CD14-positive monocyte (primary cell): ENCODE results near the gene ADCY1. TPM values are rescaled to one million over a fixed set of nuclear protein-coding genes. Genes with fewer than 3 reads are reported as not detected.

ENCODE experiments used
- DNase-seq, 3 donors: peaks; one replicate each; pipeline ENCODE4 v3.0.0-alpha.2; 2011 to 2022
- H2AFZ ChIP-seq: 2 replicates; pipeline ENCODE4 v1.6.0; 2012; ENCODE audit warnings: mild to moderate bottlenecking, low read depth, low read length, inconsistent platforms; ENCODE audit not compliant: insufficient read depth, poor library complexity, severe bottlenecking
- H3K27ac ChIP-seq, 2 donors: 1 replicate in 1 of 2; 2 replicates in 1 of 2; pipeline ENCODE4 v1.5.1; 2012 to 2013; ENCODE audit warnings: low read length in 2 of 2, control low read depth in 1 of 2, inconsistent platforms in 1 of 2, low read depth in 1 of 2, mild to moderate bottlenecking in 1 of 2
- H3K27me3 ChIP-seq, 2 donors: one replicate each; pipeline versions ENCODE4 v1.6.0 to v1.6.1; 2011 to 2013; ENCODE audit warnings: low read length in 2 of 2; ENCODE audit not compliant: control insufficient read depth in 2 of 2, insufficient read depth in 2 of 2
- H3K36me3 ChIP-seq, 2 donors: replicated peaks in 1 of 2; 1 replicate in 1 of 2; 2 replicates in 1 of 2; pipeline versions ENCODE4 v1.5.1 to v1.6.1; 2012 to 2013; ENCODE audit warnings: low read length in 2 of 2, control low read depth in 1 of 2, inconsistent platforms in 1 of 2, mild to moderate bottlenecking in 1 of 2; ENCODE audit not compliant: insufficient read depth in 2 of 2, control insufficient read depth in 1 of 2
- H3K4me1 ChIP-seq, 2 donors: 1 replicate in 1 of 2; 2 replicates in 1 of 2; pipeline versions ENCODE4 v1.5.1 to v1.6.1; 2012 to 2013; ENCODE audit warnings: low read length in 2 of 2, control low read depth in 1 of 2, inconsistent platforms in 1 of 2, mild to moderate bottlenecking in 1 of 2, moderate library complexity in 1 of 2; ENCODE audit not compliant: insufficient read depth in 2 of 2, control insufficient read depth in 1 of 2
- H3K4me2 ChIP-seq: replicated peaks from 2 replicates; pipeline ENCODE3; 2012; ENCODE audit warnings: low read length, moderate library complexity, mild to moderate bottlenecking; ENCODE audit not compliant: poor library complexity, severe bottlenecking; ENCODE audit errors: extremely low read depth
- H3K4me3 ChIP-seq, 3 experiments: fragments of 200-600 bp in 1 of 3; sonication (generic) in 1 of 3; replicated peaks in 1 of 3; 1 replicate in 2 of 3; 2 replicates in 1 of 3; pipeline ENCODE4 v1.5.1; 2011 to 2013; ENCODE audit warnings: low read length in 3 of 3, mild to moderate bottlenecking in 3 of 3, control low read depth in 2 of 3, low read depth in 2 of 3, inconsistent platforms in 1 of 3, moderate library complexity in 1 of 3
- H3K79me2 ChIP-seq: 2 replicates; pipeline ENCODE4 v1.6.0; 2012; ENCODE audit warnings: mild to moderate bottlenecking, control low read depth, inconsistent platforms, low read length, moderate library complexity; ENCODE audit not compliant: insufficient read depth
- H3K9ac ChIP-seq: 2 replicates; pipeline ENCODE4 v1.6.0; 2017; ENCODE audit warnings: low read length, mild to moderate bottlenecking; ENCODE audit not compliant: insufficient read depth, poor library complexity, severe bottlenecking
- H3K9me3 ChIP-seq, 2 donors: replicated peaks in 1 of 2; 1 replicate in 1 of 2; 2 replicates in 1 of 2; pipeline versions ENCODE4 v1.5.1 to v1.6.1; 2012 to 2013; ENCODE audit warnings: low read length in 2 of 2, control low read depth in 1 of 2; ENCODE audit not compliant: control insufficient read depth in 1 of 2, insufficient read depth in 1 of 2
- H4K20me1 ChIP-seq: 2 replicates; pipeline ENCODE4 v1.6.0; 2012; ENCODE audit warnings: mild to moderate bottlenecking, low read length, control low read depth, moderate library complexity; ENCODE audit not compliant: insufficient read depth
- H3K27ac Mint-ChIP-seq, 7 donors: one replicate each; pipeline ENCODE4 v1.8.0; 2020; ENCODE audit warnings: mild to moderate bottlenecking in 7 of 7, mixed read lengths in 7 of 7, moderate library complexity in 6 of 7, inconsistent platforms in 2 of 7
- H3K27me3 Mint-ChIP-seq, 3 donors: one replicate each; pipeline ENCODE4 v1.8.0; 2021 to 2022; ENCODE audit warnings: low read depth in 3 of 3, mild to moderate bottlenecking in 3 of 3, mixed read lengths in 3 of 3, moderate library complexity in 3 of 3, inconsistent platforms in 1 of 3
- H3K36me3 Mint-ChIP-seq, 2 donors: one replicate each; pipeline ENCODE4 v1.8.0; 2020; ENCODE audit warnings: mixed read lengths in 2 of 2, inconsistent platforms in 1 of 2, mild to moderate bottlenecking in 1 of 2
- H3K4me1 Mint-ChIP-seq: one replicate; pipeline ENCODE4 v1.8.0; 2020; ENCODE audit warnings: mild to moderate bottlenecking, mixed read lengths
- H3K4me3 Mint-ChIP-seq, 2 donors: one replicate each; pipeline ENCODE4 v1.8.0; 2020; ENCODE audit warnings: mild to moderate bottlenecking in 2 of 2, mixed read lengths in 2 of 2, moderate library complexity in 1 of 2
- H3K9me3 Mint-ChIP-seq, 7 donors: one replicate each; pipeline ENCODE4 v1.8.0; 2020 to 2022; ENCODE audit warnings: mixed read lengths in 7 of 7, mild to moderate bottlenecking in 6 of 7, moderate library complexity in 6 of 7, inconsistent platforms in 2 of 7
- WGBS: methylation state at CpG from one replicate; pipeline ENCODE4 v1.1.5; 2013; ENCODE audit warnings: missing lambda C conversion rate; ENCODE audit not compliant: insufficient coverage; 5-methylcytosine and 5-hydroxymethylcytosine counted together
- intact Hi-C, 2 donors: fragments of 100-400 bp; cut with micrococcal nuclease; formaldehyde crosslinking; loops; one replicate each; pipeline versions ENCODE4 v1.15.0 to v1.15.1; 2023
- polyA plus RNA-seq, 3 donors: library from polyadenylated mRNA; depleted of rRNA in 1 of 3; unstranded in 2 of 3; stranded (reverse) in 1 of 3; fragments of 300-500 nt in 2 of 3; fragments of >200 nt in 1 of 3; fragmentation: Illumina TruSeq in 2 of 3; gene quantifications; 1 replicate in 2 of 3; 2 replicates in 1 of 3; pipeline ENCODE4 v1.2.3, GENCODE V29; 2012 to 2021
- TF ChIP-seq, protein P1 (sequence below): fragments of 200-600 bp; IDR thresholded peaks from one replicate; pipeline ENCODE4 v1.8.0; 2022; ENCODE audit warnings: antibody characterized with exemption, mild to moderate bottlenecking

The ADCY1 gene
- polyA plus RNA-seq, 3 donors = 0.01 TPM; not detected in 2

DNA sequence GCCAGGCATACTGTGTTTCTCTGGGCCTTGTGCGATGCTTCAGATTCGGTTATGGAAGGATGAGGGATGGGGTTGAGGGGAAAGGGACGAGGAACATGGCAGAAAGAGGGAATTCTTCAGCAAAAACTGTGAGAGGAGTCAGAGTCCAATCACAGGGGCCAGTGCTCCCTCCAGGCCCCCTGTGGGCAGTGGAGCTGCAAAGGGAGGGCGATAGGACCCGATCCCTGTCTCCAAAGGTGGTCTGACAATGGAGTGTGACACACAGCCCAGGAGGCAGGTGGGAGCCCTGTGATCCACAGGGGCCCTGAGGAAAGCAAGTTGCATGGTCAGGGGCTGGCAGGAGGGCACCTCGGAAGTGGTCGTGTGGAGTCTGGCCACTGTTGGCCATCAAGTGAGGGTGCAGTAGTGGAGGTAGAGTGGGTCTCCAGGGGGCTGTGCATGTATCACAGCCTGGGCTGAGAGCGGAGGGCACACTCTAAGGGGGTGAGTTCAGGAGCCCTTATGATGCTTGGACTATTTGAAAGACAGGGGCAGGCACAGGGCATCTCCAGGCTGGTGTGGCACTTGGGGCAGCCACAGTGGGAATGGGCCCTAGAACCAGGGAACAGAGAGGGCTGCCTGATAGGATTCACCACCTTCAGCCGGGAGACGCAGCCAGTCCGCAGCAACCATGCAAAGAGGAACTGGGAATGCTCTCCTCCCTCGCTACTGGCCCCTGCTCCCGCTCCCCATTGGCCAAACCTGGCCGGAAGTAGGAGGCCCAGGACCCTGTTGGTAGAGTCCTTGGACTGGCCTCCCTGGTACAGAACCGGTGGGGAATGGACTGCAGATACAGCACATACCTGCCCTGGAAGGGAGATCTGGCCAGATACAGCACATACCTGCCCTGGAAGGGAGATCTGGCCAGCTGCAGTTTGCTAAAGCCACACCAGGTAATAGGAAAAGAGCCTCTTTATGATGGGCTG lies 115.9 kb downstream of the ADCY1 start:
- no peaks in the 10 kb centered on the region for H3K4me1 Mint-ChIP-seq
- intact Hi-C loops = no loop called here
- WGBS = 79% methylated on average over 15 of the region's 15 CpGs
- no peaks in the 10 kb centered on the region for H3K36me3 Mint-ChIP-seq
- H3K4me2 ChIP-seq = no peak overlapping the region
- H2AFZ ChIP-seq = no peak overlapping the region
- TF ChIP-seq, protein P1, sequence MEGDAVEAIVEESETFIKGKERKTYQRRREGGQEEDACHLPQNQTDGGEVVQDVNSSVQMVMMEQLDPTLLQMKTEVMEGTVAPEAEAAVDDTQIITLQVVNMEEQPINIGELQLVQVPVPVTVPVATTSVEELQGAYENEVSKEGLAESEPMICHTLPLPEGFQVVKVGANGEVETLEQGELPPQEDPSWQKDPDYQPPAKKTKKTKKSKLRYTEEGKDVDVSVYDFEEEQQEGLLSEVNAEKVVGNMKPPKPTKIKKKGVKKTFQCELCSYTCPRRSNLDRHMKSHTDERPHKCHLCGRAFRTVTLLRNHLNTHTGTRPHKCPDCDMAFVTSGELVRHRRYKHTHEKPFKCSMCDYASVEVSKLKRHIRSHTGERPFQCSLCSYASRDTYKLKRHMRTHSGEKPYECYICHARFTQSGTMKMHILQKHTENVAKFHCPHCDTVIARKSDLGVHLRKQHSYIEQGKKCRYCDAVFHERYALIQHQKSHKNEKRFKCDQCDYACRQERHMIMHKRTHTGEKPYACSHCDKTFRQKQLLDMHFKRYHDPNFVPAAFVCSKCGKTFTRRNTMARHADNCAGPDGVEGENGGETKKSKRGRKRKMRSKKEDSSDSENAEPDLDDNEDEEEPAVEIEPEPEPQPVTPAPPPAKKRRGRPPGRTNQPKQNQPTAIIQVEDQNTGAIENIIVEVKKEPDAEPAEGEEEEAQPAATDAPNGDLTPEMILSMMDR = no peak
- H3K9me3 ChIP-seq = no peaks in the 10 kb centered on the region
- no peak overlapping the region for H3K27ac Mint-ChIP-seq
- H3K79me2 ChIP-seq = no peaks in the 10 kb centered on the region
- H3K4me3 Mint-ChIP-seq = no peak overlapping the region
- H3K4me1 ChIP-seq = no peaks in the 10 kb centered on the region
- peaks cover 0 to 7% (median 2%) of the 10 kb centered on the region in 3 donors for H3K27me3 Mint-ChIP-seq
- no peak overlapping the region for H3K27ac ChIP-seq
- H3K9ac ChIP-seq = no peak overlapping the region
- H3K9me3 Mint-ChIP-seq = peaks cover 0 to 6% (median 2%) of the 10 kb centered on the region in 7 donors
- no peaks in the 10 kb centered on the region for H4K20me1 ChIP-seq
- H3K4me3 ChIP-seq = no peak overlapping the region
- H3K27me3 ChIP-seq = no peaks in the 10 kb centered on the region
- H3K36me3 ChIP-seq = no peaks in the 10 kb centered on the region
- no peak for DNase-seq

DNA sequence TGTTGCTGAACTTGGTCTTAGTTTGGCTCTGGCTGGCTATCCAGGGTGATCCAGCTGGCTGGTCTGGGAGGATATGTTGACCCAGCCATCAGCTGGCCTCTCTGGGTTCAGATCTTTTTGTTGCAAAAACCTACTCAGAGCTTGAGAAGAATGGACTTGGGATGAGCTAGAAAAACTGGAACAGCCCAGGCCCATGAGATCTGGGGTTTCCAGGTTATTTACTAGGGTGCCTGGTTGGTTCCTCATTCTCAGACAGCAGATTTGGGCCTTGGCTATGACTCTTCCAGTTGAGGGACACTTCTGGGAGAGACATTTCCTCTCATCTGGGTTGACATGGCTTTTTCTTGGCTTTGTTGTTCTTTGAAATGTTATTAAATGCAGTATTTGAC lies 116.6 kb downstream of the ADCY1 start:
- H3K27ac Mint-ChIP-seq = no peak overlapping the region
- intact Hi-C loops = no loop called here

More for the DNA sequence above, 116.6 kb downstream of the ADCY1 start:
- no peaks in the 10 kb centered on the region for H3K4me1 ChIP-seq
- no peak overlapping the region for H2AFZ ChIP-seq
- no peak for DNase-seq
- H3K4me3 Mint-ChIP-seq = no peak overlapping the region
- H3K4me1 Mint-ChIP-seq = no peaks in the 10 kb centered on the region
- H3K79me2 ChIP-seq = no peaks in the 10 kb centered on the region
- no peaks in the 10 kb centered on the region for H3K36me3 Mint-ChIP-seq
- H3K9me3 Mint-ChIP-seq = peaks cover 0 to 6% (median 2%) of the 10 kb centered on the region in 7 donors
- H3K4me3 ChIP-seq = no peak overlapping the region
- H4K20me1 ChIP-seq = no peaks in the 10 kb centered on the region
- no peak overlapping the region for H3K9ac ChIP-seq
- no peak overlapping the region for H3K4me2 ChIP-seq
- no peaks in the 10 kb centered on the region for H3K9me3 ChIP-seq
- no peaks in the 10 kb centered on the region for H3K27me3 ChIP-seq
- H3K27me3 Mint-ChIP-seq = peaks cover 0 to 7% (median 0%) of the 10 kb centered on the region in 3 donors
- H3K27ac ChIP-seq = no peak overlapping the region
- H3K36me3 ChIP-seq = no peaks in the 10 kb centered on the region
- TF ChIP-seq, protein P1 = no peak
